DOHH2 (cell line): Measurements from ENCODE around the gene CNTLN.

ENCODE experiments used
- CTCF ChIP-seq: fragments of 200-600 bp; sonication (generic); IDR thresholded peaks from one replicate; pipeline ENCODE4 v1.5.1; 2014; ENCODE audit warnings: antibody characterized with exemption, mild to moderate bottlenecking, low read depth, low read length; ENCODE audit not compliant: poor library complexity, severe bottlenecking
- EZH2phosphoT487 ChIP-seq: fragments of 200-600 bp; sonication (generic); IDR thresholded peaks from 2 replicates; pipeline ENCODE4 v1.6.1; 2017; ENCODE audit warnings: borderline replicate concordance, mild to moderate bottlenecking, antibody characterized with exemption, low read length, moderate library complexity, mixed read lengths

DNA sequence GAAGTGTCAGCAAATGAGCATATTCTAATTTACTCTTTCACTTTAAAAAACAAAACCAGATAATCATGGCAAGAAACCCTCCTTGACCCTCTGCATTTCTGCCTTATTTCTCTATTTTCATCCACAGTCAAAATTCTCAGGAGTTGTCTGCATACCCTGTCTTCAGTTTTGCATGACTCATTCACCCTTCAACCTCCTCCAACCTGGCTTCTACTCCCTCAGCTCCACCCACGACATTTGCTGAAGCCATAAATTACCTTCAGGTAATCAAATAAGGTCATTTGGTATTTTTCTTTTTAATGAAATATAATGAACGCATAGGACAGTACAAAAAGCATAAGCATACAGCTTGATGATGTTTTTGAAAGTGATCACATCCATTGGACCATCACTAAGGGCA lies 416.2 kb downstream of the CNTLN start:
- no peak for TF ChIP-seq CTCF
- no peak for TF ChIP-seq EZH2phosphoT487
